ENCODE results near the gene DEFB131B.
"Not testable (repeated sequence)": the region's sequence is repeated elsewhere in the genome, so short reads cannot be mapped to it uniquely, and the experiment has no call there.

Gene DEFB131B

DNA sequence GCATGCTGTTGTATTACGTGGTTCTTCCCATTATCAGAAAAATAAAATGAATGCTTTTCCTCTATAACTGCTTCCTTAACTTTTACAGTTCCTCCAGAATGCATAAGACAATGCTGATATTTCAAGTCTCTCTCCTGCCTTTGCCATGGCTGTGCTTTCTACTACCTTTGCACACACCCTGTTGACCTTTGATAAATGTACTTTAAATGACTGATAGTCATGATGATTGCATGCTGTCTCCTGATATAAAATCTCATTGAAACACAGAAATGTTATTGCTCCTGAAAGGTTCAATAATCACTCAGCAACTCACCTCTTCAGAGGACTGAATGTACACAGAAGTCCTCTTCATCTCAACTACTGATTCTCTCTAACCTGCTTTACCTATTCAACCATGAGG, at the start of gene DEFB131B:
TSS of gene DEFB131B (plus strand) at position 395 of the 400 bp plus-strand sequence. CDS start at position 395, 0 bp downstream.
- not testable (repeated sequence) for DNase-seq

DNA sequence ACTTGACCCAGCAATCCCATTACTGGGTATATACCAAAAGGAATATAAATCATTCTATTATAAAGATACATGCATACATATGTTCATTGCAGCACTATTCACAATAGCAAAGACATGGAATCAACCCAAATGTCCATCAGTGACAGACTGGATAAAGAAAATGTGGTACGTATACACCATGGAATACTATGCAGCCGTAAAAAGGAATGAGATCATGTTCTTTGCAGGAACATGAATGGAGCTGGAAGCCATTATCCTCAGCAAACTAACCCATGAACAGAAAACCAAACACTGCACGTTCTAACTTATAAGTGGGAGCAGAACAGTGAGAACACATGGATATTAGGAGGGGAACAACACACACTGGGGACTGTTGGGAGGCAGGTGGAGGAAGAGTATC, 49.0 kb upstream of the DEFB131B start:
- not testable (repeated sequence) for DNase-seq

DNA sequence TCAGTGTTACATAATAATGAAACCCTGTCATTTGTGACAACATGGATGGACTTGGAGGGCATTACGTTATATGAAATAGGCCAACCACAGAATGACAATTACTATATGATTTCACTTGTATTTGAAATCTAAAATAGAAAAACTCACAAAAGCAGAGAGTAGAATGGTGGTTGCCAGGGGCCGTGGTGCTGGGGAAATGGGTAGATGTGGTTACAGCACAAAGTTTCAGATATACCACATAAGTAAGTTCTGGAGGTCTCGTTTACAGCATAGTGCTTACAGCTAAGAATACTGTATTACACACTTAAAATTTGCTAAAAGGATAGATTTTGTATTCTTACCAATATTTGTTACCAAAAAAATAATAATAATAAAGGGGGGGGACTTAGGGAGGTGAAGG, 48.6 kb upstream of the DEFB131B start:
- DNase-seq = not testable (repeated sequence)

DNA sequence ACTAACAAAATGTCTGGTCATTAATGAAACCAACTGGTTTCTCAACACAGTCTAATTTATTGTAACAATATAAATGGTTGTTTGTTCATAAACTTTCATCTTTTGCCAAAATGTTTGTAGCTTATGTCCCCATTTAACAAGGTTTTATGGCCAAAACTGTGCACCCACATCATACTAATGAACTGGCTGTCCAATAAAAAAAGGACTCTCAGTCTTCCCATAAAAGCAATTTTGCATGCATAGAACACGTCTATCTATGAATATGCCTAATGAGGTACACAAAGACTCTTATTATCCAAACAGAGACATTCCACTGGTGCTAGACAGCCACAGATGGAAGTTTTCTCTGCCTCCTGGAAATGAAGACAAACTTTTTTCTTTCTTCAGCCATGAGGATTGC, 45.4 kb upstream of the DEFB131B start, which contains the start of gene DEFB108B:
TSS of gene DEFB108B (plus strand) at position 390 of the 400 bp plus-strand sequence. CDS start at position 390, 0 bp downstream.
- DNase-seq = not testable (repeated sequence)

GRCh38 chr11:71842720-71843119, 35.5 kb upstream of the DEFB131B start:
- not testable (repeated sequence) for DNase-seq

DNA sequence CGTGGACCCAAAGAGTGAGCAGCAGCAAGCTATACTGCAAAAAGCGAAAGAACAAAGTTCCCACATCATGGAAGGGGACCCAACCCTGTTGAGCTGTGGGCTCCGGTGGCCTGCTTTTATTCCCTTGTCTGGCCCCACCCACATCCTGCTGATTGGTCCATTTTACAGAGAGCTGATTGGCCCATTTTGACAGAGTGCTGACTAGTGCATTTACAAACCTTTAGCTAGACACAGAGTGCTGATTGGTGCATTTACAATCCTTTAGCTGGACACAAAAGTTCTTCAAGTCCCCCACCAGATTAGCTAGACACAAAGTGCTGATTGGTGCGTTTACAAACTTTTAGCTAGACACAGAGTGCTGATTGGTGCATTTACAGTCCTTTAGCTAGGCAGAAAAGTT, 34.9 kb upstream of the DEFB131B start:
- not testable (repeated sequence) for DNase-seq

DNA sequence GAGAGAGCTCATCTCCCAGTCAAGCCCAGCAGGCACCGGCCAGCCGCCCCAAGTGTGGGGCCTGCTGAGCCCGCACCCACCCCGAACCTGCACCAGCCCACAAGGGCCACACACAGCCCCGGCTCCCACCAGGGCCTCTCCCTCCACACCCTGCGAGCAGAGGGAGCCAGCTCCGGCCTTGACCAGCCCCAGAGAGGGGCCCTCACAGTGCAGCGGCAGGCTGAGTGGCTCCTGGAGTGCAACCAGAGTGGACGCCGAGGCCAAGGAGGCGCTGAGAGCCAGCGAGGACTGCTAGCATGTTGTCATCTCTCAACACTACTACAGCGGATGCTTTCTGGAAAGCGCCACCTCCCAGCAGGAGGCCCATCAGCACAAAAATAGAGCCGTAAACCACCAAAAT, 34.4 kb upstream of the DEFB131B start:
- DNase-seq = no peak

DNA sequence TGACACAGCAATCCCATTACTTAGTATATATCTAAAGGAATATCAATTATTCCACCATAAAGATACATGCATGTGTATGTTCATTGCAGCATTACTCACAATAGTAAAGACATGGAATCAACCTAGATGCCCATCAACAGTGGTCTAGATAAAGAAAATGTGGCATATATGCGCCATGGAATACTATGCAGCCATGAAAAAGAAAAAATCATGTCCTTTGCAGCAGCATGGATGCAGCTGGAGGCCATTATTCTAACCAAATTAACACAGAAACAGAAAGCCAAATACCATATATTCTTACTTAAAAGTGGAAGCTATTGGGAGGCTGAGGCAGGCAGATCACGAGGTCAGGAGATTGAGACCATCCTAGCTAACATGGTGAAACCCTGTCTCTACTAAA, 24.4 kb upstream of the DEFB131B start:
- DNase-seq = not testable (repeated sequence)

DNA sequence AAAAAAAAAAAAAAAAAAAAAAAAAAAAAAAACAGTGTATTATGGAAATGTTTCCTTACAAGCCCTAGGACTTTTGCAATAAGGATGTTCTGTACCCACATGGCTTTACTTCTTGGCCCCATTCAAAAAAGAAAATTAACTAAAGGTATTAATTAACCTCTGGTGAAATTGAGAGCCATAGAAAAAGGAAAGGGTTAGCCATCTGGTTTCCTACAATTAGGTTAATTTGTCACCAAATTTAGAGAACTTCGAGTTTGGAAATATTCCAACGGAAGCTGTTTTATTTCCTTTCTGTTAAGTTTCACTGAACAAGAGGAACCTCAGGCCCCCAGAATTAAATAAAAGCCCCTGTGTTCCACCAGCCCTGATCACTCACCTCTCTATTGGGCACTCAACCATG, 22.4 kb upstream of the DEFB131B start:
- not testable (repeated sequence) for DNase-seq

GRCh38 chr11:71860835-71861234, 17.4 kb upstream of the DEFB131B start:
- not testable (repeated sequence) for DNase-seq

GRCh38 chr11:71863978-71864627, 14.2 kb upstream of the DEFB131B start:
- peak; percentile 17 to 38 for DNase-seq

DNA sequence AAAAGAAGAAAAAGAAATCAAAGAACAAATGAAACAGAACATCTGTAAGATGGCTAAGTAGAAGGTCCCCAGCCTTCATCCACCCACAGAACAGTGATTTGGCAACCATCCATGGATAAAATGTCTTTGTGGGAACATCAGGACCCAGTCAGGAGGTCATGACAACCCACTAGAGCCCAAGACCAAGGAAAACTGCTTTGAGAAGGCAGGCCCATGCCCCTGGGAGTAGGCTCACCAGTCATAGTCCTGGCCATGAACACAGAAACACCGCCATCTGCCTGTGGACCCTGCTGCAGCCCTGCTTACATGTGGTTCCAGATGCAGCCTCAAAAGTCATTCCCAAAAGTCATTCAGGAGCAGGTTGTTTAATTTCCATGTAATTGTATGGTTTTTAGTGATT, 11.0 kb upstream of the DEFB131B start:
- not testable (repeated sequence) for DNase-seq

DNA sequence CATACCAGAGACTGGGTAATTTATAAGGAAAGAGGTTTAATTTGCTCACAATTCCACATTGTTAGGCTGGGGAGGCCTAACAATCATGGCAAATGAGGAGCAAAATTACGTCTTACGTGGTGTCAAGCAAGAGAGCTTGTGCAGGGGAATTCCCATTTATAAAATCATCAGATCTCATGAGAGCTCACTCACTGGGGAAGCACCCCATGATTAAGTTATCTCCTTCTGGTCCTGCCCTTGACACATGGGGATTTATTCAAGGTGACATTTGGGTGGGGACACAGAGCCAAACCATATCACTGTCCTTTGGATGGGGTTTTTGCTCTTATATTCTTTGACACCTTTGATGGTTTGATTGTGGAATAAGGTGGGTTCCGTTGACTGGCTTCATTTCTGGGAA, 8.3 kb upstream of the DEFB131B start:
- not testable (repeated sequence) for DNase-seq

DNA sequence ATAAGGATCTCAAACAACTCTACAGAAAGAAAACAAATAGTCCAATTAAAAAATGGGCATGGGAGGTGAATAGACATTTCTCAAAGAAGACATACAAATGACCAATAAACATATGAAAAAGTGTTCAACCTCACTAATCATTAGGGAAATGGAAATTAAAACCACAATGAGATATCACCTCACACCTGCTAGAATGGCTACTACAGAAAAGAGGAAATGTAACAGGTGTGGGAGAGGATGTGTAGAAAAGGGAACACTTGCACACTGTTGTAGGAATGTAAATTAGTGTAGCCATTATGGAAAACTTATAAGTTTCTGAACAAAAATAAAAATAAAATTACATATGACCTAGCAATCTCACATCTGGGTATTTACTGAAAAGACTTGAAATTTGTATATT, 7.6 kb upstream of the DEFB131B start:
- not testable (repeated sequence) for DNase-seq

- not testable (repeated sequence) for DNase-seq
Observed at GRCh38 chr11:71876262-71876661, 2.0 kb upstream of the DEFB131B start.

- DNase-seq = not testable (repeated sequence)
Observed at GRCh38 chr11:71885806-71886205, 7.6 kb downstream of the DEFB131B start.

- DNase-seq = not testable (repeated sequence)
Observed at GRCh38 chr11:71888335-71889010, 10.2 kb downstream of the DEFB131B start.

- not testable (repeated sequence) for DNase-seq
Observed at GRCh38 chr11:71889181-71889872, 11.1 kb downstream of the DEFB131B start.

DNA sequence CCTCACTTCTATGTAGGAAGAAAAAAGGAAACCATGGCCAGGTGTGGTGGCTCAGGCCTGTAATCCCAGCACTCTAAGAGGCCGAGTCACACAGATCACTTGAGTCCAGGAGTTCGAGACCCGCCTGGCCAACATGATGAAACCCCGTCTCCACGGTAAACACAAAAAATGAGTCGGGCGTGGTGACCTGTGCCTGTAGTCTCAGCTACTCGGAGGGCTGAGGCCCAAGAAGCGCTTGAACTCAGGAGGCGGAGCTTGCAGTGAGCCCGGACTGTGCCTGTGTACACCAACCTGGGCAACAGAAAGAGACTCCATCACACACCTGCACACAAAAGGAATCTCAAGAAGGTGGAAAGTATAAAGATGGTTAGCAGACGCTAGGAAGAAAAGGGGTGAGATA, 17.7 kb downstream of the DEFB131B start:
- DNase-seq = no peak

- DNase-seq = not testable (repeated sequence)
Observed at GRCh38 chr11:71901137-71901536, 22.9 kb downstream of the DEFB131B start.

DNA sequence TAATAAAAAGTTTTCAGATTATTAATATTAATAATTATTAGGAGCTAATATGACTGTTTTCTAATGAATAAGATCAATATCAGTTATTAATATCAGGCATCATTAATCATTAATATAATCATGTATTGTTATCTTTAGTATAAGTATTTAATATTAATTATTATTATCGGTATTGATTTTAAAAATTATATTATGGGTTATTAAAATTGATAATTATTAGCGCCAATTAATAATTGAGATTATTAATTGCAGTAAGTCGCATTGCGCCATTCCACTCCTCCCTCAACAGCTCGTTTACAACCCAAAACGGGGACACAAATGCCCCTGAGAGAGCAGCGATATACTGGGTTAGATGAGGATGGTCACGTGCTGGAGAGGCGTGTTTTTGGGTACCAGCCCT, 30.0 kb downstream of the DEFB131B start:
- no peak for DNase-seq

DNA sequence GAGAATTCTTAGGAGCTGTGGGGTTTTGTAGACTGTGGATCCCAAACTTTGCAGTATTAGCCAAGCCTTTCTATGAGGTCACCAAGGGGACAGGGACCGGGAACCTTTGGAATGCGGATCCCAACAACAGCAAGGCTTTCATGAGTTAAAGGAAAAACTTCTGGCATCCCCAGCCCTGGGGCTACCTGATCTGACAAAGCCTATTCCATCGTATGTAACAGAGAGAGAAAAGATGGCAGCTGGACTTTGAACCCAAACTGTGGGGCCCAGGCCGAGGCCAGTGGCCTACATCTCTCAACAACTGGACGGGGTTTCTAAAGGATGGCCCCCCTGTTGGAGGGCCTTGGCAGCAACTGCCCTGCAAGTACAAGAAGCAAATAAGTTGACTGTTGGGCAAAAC, 32.5 kb downstream of the DEFB131B start:
- not testable (repeated sequence) for DNase-seq

- DNase-seq = not testable (repeated sequence)
Observed at GRCh38 chr11:71911321-71911985, 33.2 kb downstream of the DEFB131B start.

Measured in CD4-positive, alpha-beta T cell treated with Interleukin-4 for 1 hour (primary cell).